Measurements from ENCODE around the gene HTR7. TPM values are rescaled to one million over a fixed set of nuclear protein-coding genes. Genes with fewer than 3 reads are reported as not detected.

HTR7 gene
- total and polyA plus RNA-seq, 2 of the 4 experiments (the other 2 are of a cell fraction) = 0.43 to 0.72 TPM

DNA sequence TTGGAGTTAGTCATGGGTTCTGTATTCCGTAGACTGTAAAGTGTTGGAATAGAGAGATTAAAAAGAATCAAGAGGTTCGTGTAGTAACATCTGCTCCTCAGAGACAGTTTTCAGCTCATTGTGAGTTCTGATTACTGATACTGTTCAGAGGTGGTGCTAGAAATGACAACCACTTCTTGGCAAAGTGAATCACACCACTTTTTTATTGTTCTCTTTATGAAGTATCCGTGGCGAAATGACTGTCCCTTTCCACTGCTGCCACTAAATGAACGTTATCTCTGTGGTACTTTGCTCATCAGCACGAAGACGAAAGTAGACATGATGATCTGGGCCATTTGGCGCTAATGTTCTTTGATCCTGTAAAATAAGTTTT is 14.8 kb upstream of the HTR7 start:
- in situ Hi-C loops (cut with MboI; ENCODE audit: low sequenced_read_pairs) = loop anchor here (25.0 kb wide), 1 partner anchor 1435 kb away; no protein-coding TSS in a partner anchor
- BruUV-seq (replicated peaks) = no TSS peak
- no peak overlapping the region for H2BK15ac ChIP-seq (ENCODE audit: low read depth, low read length)

More for the DNA sequence above, 14.8 kb upstream of the HTR7 start:
- intact Hi-C loops (cut with micrococcal nuclease) = loop anchor here (5.0 kb wide), 1 partner anchor 1035 kb away; the partner anchor contains the start of gene FGFBP3
- no peak overlapping the region for H4K5ac ChIP-seq (ENCODE audit: low read depth, low read length)
- no peak overlapping the region for H4K91ac ChIP-seq (ENCODE audit: insufficient read depth, low read depth, low read length)
- TF ChIP-seq MXI1 (IDR thresholded peaks at IDR 0.05; ENCODE audit: borderline replicate concordance, low read depth, low read length) (no peak), CHD1 (IDR thresholded peaks at IDR 0.05; ENCODE audit: low read depth, low read length) (no peak), BHLHE40 (IDR thresholded peaks at IDR 0.05; ENCODE audit: low read depth, low read length) (no peak), FOS (IDR thresholded peaks at IDR 0.05; ENCODE audit: low read depth, low read length) (no peak), MAFK (IDR thresholded peaks at IDR 0.05; ENCODE audit: low read depth, low read length) (no peak), RFX5 (IDR thresholded peaks at IDR 0.05; ENCODE audit: low read depth, low read length) (no peak), RCOR1 (IDR thresholded peaks at IDR 0.05; ENCODE audit: insufficient replicate concordance, low read length) (no peak), MAZ (IDR thresholded peaks at IDR 0.05; ENCODE audit: borderline replicate concordance, low read depth, low read length) (no peak)
- H3K4ac ChIP-seq (ENCODE audit: low read depth, low read length) = no peak overlapping the region
- 0 out of 2 replicates have a peak overlapping the region, but pooled peaks have one; percentile 88 for H3K23ac ChIP-seq (ENCODE audit: low read depth, low read length)
- DNase-seq (no peak), ATAC-seq (ENCODE audit: low read depth) (no peak)
- no peaks in the 10 kb centered on the region for H4K20me1 ChIP-seq (ENCODE audit: insufficient read depth, low read length)
- POLR2A ChIA-PET (ENCODE audit: unreplicated experiment) = no interaction called here
- H2AK9ac ChIP-seq (replicated peaks; ENCODE audit: low read depth, low read length, poor library complexity) = no peak overlapping the region
- H3K27ac ChIP-seq (ENCODE audit: insufficient read depth, low read length) = no peak overlapping the region
- H2AK5ac ChIP-seq (ENCODE audit: low read depth, low read length) = no peak overlapping the region
- peak overlapping the region; percentile 21 to 94; a peak in 3 of 4 replicates for H4K8ac ChIP-seq (ENCODE audit: low read depth in 2 of 2, low read length in 2 of 2)
- no peak overlapping the region for H2BK120ac ChIP-seq (ENCODE audit: low read depth, low read length)
- peak overlapping the region; percentile 89 for H3K4me3 ChIP-seq (ENCODE audit: insufficient read depth, low read depth, low read length)
- no peak overlapping the region for H2BK5ac ChIP-seq (ENCODE audit: low read depth, low read length, poor library complexity, severe bottlenecking)
- H2BK20ac ChIP-seq (ENCODE audit: low read depth, low read length) = no peak overlapping the region
- peaks cover 2% of the 10 kb centered on the region; the same call in 1 of the 2 replicates for H3K4me1 ChIP-seq (ENCODE audit: control insufficient read depth, insufficient read depth, low read length)
- H3K79me1 ChIP-seq (ENCODE audit: low read depth in 1 of 2, low read length in 2 of 2) = peaks cover 12 to 16% of the 10 kb centered on the region in 2 experiments
- H3K18ac ChIP-seq (ENCODE audit: low read depth, low read length) = no peak overlapping the region
- H3K56ac ChIP-seq (ENCODE audit: extremely low read depth, insufficient read depth, low read length) = no peak overlapping the region
- peak overlapping the region; percentile 97 for H3K4me2 ChIP-seq (ENCODE audit: low read depth, low read length)
- H3K9me3 ChIP-seq (ENCODE audit: control insufficient read depth, insufficient read depth, low read length) = no peaks in the 10 kb centered on the region
- H2AFZ ChIP-seq (replicated peaks; ENCODE audit: low read length, poor library complexity) = no peak overlapping the region
- H3K9ac ChIP-seq (ENCODE audit: low read depth, low read length) = peak overlapping the region; percentile 86
- dilution Hi-C loops (cut with HindIII; ENCODE audit: low sequenced_read_pairs, unreplicated experiment) = no loop called here
- WGBS, 2 experiments (ENCODE audit: extremely low coverage in 2 of 2, insufficient read length in 1 of 2) = no CpG with 5 or more reads among the region's 8 CpGs
- peaks cover 2% of the 10 kb centered on the region; the same call in 1 of the 2 replicates for H3K9me1 ChIP-seq (ENCODE audit: insufficient read depth, low read length)
- peaks cover 8% of the 10 kb centered on the region for H3K36me3 ChIP-seq (ENCODE audit: control insufficient read depth, insufficient read depth, low read length)
- CTCF ChIA-PET = no interaction called here
- H3K27me3 ChIP-seq (ENCODE audit: control insufficient read depth, insufficient read depth, low read length) = peaks cover 8% of the 10 kb centered on the region
- no peak overlapping the region; the same call in 1 of the 2 replicates for H3K14ac ChIP-seq (replicated peaks; ENCODE audit: low read depth, low read length)

Data from IMR-90 (cell line).